ENCODE data around the gene PLXNA2. TPM values are rescaled to one million over a fixed set of nuclear protein-coding genes. Genes with fewer than 3 reads are reported as not detected.

Gene PLXNA2
- total and polyA plus RNA-seq, 7 donors = 2.4 to 16.1 (median 6.4) TPM

GRCh38 chr1:208061632-208062031 lies 182.6 kb downstream of the PLXNA2 start:
- peaks cover 0 to 32% (median 3%) of the 10 kb centered on the region in 4 donors for H3K36me3 ChIP-seq
- no peaks in the 10 kb centered on the region for H3K9me3 ChIP-seq
- 69 to 71% methylated on average over 3 of the region's 3 CpGs for WGBS, 2 donors
- TF ChIP-seq POLR2A (IDR thresholded peaks at IDR 0.05) (no peak), EP300 (IDR thresholded peaks at IDR 0.05) (no peak), POLR2AphosphoS5 (IDR thresholded peaks at IDR 0.05) (no peak), CTCF (IDR thresholded peaks at IDR 0.05) (no peak)
- H3K4me1 ChIP-seq = no peaks in the 10 kb centered on the region
- no peak overlapping the region for H3K4me3 ChIP-seq
- intact Hi-C loops (cut with DNase I) = no loop called here
- H3K27me3 ChIP-seq = no peaks in the 10 kb centered on the region
- H3K27ac ChIP-seq = no peak overlapping the region
- DNase-seq = no peak

GRCh38 chr1:208061118-208061517 lies 183.1 kb downstream of the PLXNA2 start:
- intact Hi-C loops (cut with DNase I) = no loop called here
- no peaks in the 10 kb centered on the region for H3K9me3 ChIP-seq
- TF ChIP-seq CTCF (IDR thresholded peaks at IDR 0.05) = no peak
- no peak for TF ChIP-seq POLR2A (IDR thresholded peaks at IDR 0.05)
- TF ChIP-seq POLR2AphosphoS5 (IDR thresholded peaks at IDR 0.05) = no peak
- TF ChIP-seq EP300 (IDR thresholded peaks at IDR 0.05) = no peak
- no peaks in the 10 kb centered on the region for H3K27me3 ChIP-seq
- no peak overlapping the region for H3K4me3 ChIP-seq
- no peaks in the 10 kb centered on the region for H3K4me1 ChIP-seq
- no peak for DNase-seq
- 89 to 92% methylated on average over 4 of the region's 4 CpGs for WGBS, 2 donors
- H3K27ac ChIP-seq = no peak overlapping the region
- peaks cover 0 to 33% (median 3%) of the 10 kb centered on the region in 4 donors for H3K36me3 ChIP-seq

GRCh38 chr1:208060215-208060869 lies 183.8 kb downstream of the PLXNA2 start:
- H3K27me3 ChIP-seq = no peaks in the 10 kb centered on the region
- intact Hi-C loops (cut with DNase I) = no loop called here
- H3K36me3 ChIP-seq = peaks cover 0 to 33% (median 3%) of the 10 kb centered on the region in 4 donors
- H3K4me1 ChIP-seq = no peaks in the 10 kb centered on the region
- H3K9me3 ChIP-seq = no peaks in the 10 kb centered on the region
- no peak for DNase-seq
- TF ChIP-seq CTCF (IDR thresholded peaks at IDR 0.05) (no peak), POLR2A (IDR thresholded peaks at IDR 0.05) (no peak), EP300 (IDR thresholded peaks at IDR 0.05) (no peak), POLR2AphosphoS5 (IDR thresholded peaks at IDR 0.05) (no peak)
- no peak overlapping the region for H3K27ac ChIP-seq
- H3K4me3 ChIP-seq = no peak overlapping the region
- WGBS, 2 donors = 92 to 93% methylated on average over 17 of the region's 17 CpGs

- Histone ChIP-seq H3K36me3 (peaks cover 0 to 36% (median 3%) of the 10 kb centered on the region in 4 donors), H3K27ac (no peak overlapping the region), H3K27me3 (no peaks in the 10 kb centered on the region), H3K9me3 (no peaks in the 10 kb centered on the region), H3K4me1 (no peaks in the 10 kb centered on the region), H3K4me3 (no peak overlapping the region)
- WGBS, 2 donors = 19 to 66% methylated on average over 6 of the region's 6 CpGs
- intact Hi-C loops (cut with DNase I) = no loop called here
- no peak for TF ChIP-seq POLR2A (IDR thresholded peaks at IDR 0.05)
- no peak for DNase-seq
These were observed 184.7 kb downstream of the PLXNA2 start for GRCh38 chr1:208059409-208060001.

GRCh38 chr1:208058756-208059155 lies 185.4 kb downstream of the PLXNA2 start:
- intact Hi-C loops (cut with DNase I) = no loop called here
- TF ChIP-seq POLR2AphosphoS5 (IDR thresholded peaks at IDR 0.05) (no peak), EP300 (IDR thresholded peaks at IDR 0.05) (no peak), POLR2A (IDR thresholded peaks at IDR 0.05) (no peak), CTCF (IDR thresholded peaks at IDR 0.05) (no peak)
- H3K36me3 ChIP-seq = peaks cover 0 to 43% (median 6%) of the 10 kb centered on the region in 4 donors
- no peak overlapping the region for H3K4me3 ChIP-seq
- no peaks in the 10 kb centered on the region for H3K27me3 ChIP-seq
- no peak for DNase-seq
- H3K4me1 ChIP-seq = no peaks in the 10 kb centered on the region
- WGBS, 2 donors = 83 to 85% methylated on average over 4 of the region's 4 CpGs
- no peak overlapping the region for H3K27ac ChIP-seq
- no peaks in the 10 kb centered on the region for H3K9me3 ChIP-seq
